GM21515 (cell line): Measurements from ENCODE around the gene HEATR1.
"Not testable (repeated sequence)": the region's sequence is repeated elsewhere in the genome, so short reads cannot be mapped to it uniquely, and the experiment has no call there.

Experiments
- ATAC-seq: cut with Tn5 transposase; IDR thresholded peaks from one replicate; pipeline ENCODE4 v1.9.1; 2021; ENCODE audit not compliant: unreplicated experiment

Gene HEATR1

GRCh38 chr1:236589531-236589930, 14.8 kb downstream of the HEATR1 start:
- ATAC-seq, result no peak

- no peak for ATAC-seq
These were observed 22.8 kb downstream of the HEATR1 start for GRCh38 chr1:236581528-236581927.

GRCh38 chr1:236580404-236580803, 23.9 kb downstream of the HEATR1 start:
- ATAC-seq, result not testable (repeated sequence)

- ATAC-seq, result no peak
These were observed 25.7 kb downstream of the HEATR1 start for GRCh38 chr1:236578661-236579060.

- not testable (repeated sequence) for ATAC-seq
These were observed 27.3 kb downstream of the HEATR1 start for GRCh38 chr1:236577041-236577440.

GRCh38 chr1:236576004-236576403, 28.3 kb downstream of the HEATR1 start:
- no peak for ATAC-seq

- ATAC-seq, result no peak
These were observed 28.8 kb downstream of the HEATR1 start for GRCh38 chr1:236575523-236575922.

GRCh38 chr1:236568285-236568894, 35.9 kb downstream of the HEATR1 start:
- ATAC-seq, result no peak

GRCh38 chr1:236565530-236565929, 38.8 kb downstream of the HEATR1 start:
- ATAC-seq, result no peak

- ATAC-seq, result no peak
These were observed 42.3 kb downstream of the HEATR1 start for GRCh38 chr1:236561976-236562375.

- no peak for ATAC-seq
These were observed 44.0 kb downstream of the HEATR1 start for GRCh38 chr1:236560213-236560771.

GRCh38 chr1:236558846-236559245, 45.5 kb downstream of the HEATR1 start:
- no peak for ATAC-seq

- no peak for ATAC-seq
These were observed 46.2 kb downstream of the HEATR1 start for GRCh38 chr1:236558081-236558480.

GRCh38 chr1:236556606-236557005, 47.7 kb downstream of the HEATR1 start:
- ATAC-seq, result no peak

- ATAC-seq, result no peak
These were observed 50.9 kb downstream of the HEATR1 start for GRCh38 chr1:236553370-236553769.

GRCh38 chr1:236552901-236553300, 51.4 kb downstream of the HEATR1 start:
- no peak for ATAC-seq

GRCh38 chr1:236552096-236552495, 52.2 kb downstream of the HEATR1 start:
- no peak for ATAC-seq

GRCh38 chr1:236550961-236551851, 53.1 kb downstream of the HEATR1 start:
- ATAC-seq, result no peak

- no peak for ATAC-seq
These were observed 55.9 kb downstream of the HEATR1 start for GRCh38 chr1:236548452-236548851.

GRCh38 chr1:236545621-236546169, 58.6 kb downstream of the HEATR1 start:
- ATAC-seq, result no peak

GRCh38 chr1:236543065-236543669, 61.1 kb downstream of the HEATR1 start:
- no peak for ATAC-seq
